GM13976 (cell line): ENCODE results near the gene MICAL3.

ENCODE experiments used
- DNase-seq: peaks from one replicate; pipeline ENCODE4 v3.0.0; 2012; ENCODE audit warnings: low spot score
- CTCF ChIP-seq: IDR thresholded peaks from 2 replicates; pipeline ENCODE4 v1.5.1; 2012; ENCODE audit warnings: borderline replicate concordance, mild to moderate bottlenecking; ENCODE audit not compliant: insufficient read depth; ENCODE audit errors: extremely low read depth, missing control alignments, control extremely low read depth
- in situ Hi-C: fragments of 300-500 bp; cut with MboI; formaldehyde crosslinking; loops from one replicate; pipeline ENCODE4 v1.12.0; 2022; ENCODE audit warnings: low sequenced_read_pairs, mixed read lengths, inconsistent platforms; ENCODE audit not compliant: unreplicated experiment

Gene MICAL3

GRCh38 chr22:17925431-17925841 is 98.9 kb downstream of the MICAL3 start:
- in situ Hi-C loops: no loop called here
- TF ChIP-seq CTCF: no peak
- DNase-seq: no peak

GRCh38 chr22:17924735-17925364 is 99.5 kb downstream of the MICAL3 start:
- in situ Hi-C loops: no loop called here
- TF ChIP-seq CTCF: no peak
- DNase-seq: no peak

GRCh38 chr22:17924076-17924475 is 100.3 kb downstream of the MICAL3 start:
- no peak for DNase-seq
- TF ChIP-seq CTCF: no peak
- in situ Hi-C loops: no loop called here

- no peak for TF ChIP-seq CTCF
- no peak for DNase-seq
- in situ Hi-C loops: no loop called here
These were observed 101.1 kb downstream of the MICAL3 start for GRCh38 chr22:17922925-17923903.

GRCh38 chr22:17921871-17922821 is 102.2 kb downstream of the MICAL3 start:
- no peak for TF ChIP-seq CTCF
- in situ Hi-C loops: no loop called here
- no peak for DNase-seq
